ENCODE data around the gene PDP2. TPM values are rescaled to one million over a fixed set of nuclear protein-coding genes. Genes with fewer than 3 reads are reported as not detected.

Gene PDP2
- total and polyA plus RNA-seq, 12 donors, result 1.2 to 5.7 (median 3.5) TPM

DNA sequence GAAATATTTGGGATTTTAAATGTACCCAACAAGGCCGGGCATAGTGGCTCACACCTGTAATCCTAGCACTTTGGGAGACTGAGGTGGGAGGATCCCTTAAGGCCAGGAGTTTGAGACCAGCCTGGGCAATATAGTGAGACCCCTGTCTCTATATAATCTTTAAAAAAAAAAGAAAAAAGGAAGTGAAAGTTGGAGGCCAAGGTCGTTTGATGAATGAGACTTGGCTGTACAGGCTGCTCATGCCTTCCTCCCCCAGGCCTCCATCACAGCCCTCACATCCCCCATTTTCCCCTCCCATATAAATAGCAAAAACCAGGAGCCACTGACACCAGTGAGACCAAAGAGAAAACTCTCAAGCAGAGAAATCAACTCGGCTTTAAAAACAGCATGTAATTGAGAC lies 39.4 kb upstream of the PDP2 start:
- intact Hi-C loops (cut with DNase I), result no loop called here
- Histone ChIP-seq H3K27ac (no peak overlapping the region), H3K4me1 (peaks cover 4 to 21% (median 12%) of the 10 kb centered on the region in 9 donors), H3K4me3 (no peak overlapping the region), H3K36me3 (no peaks in the 10 kb centered on the region), H3K9me3 (peaks cover 0 to 9% (median 0%) of the 10 kb centered on the region in 11 donors), H3K27me3 (peaks cover 10 to 29% (median 25%) of the 10 kb centered on the region in 7 donors)
- DNase-seq, result no peak
- no peak for ATAC-seq
- WGBS, 2 donors, result 53 to 55% methylated on average over 3 of the region's 3 CpGs
- TF ChIP-seq, protein P1, sequence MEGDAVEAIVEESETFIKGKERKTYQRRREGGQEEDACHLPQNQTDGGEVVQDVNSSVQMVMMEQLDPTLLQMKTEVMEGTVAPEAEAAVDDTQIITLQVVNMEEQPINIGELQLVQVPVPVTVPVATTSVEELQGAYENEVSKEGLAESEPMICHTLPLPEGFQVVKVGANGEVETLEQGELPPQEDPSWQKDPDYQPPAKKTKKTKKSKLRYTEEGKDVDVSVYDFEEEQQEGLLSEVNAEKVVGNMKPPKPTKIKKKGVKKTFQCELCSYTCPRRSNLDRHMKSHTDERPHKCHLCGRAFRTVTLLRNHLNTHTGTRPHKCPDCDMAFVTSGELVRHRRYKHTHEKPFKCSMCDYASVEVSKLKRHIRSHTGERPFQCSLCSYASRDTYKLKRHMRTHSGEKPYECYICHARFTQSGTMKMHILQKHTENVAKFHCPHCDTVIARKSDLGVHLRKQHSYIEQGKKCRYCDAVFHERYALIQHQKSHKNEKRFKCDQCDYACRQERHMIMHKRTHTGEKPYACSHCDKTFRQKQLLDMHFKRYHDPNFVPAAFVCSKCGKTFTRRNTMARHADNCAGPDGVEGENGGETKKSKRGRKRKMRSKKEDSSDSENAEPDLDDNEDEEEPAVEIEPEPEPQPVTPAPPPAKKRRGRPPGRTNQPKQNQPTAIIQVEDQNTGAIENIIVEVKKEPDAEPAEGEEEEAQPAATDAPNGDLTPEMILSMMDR (IDR thresholded peaks at IDR 0.05), result no peak

- no peak for DNase-seq
- H3K36me3 ChIP-seq, result no peaks in the 10 kb centered on the region
- no peak overlapping the region for H3K4me3 ChIP-seq
- ATAC-seq, result no peak
- H3K27me3 ChIP-seq, result peaks cover 10 to 34% (median 26%) of the 10 kb centered on the region in 7 donors
- H3K27ac ChIP-seq, result no peak overlapping the region
- peaks cover 0 to 9% (median 0%) of the 10 kb centered on the region in 11 donors for H3K9me3 ChIP-seq
- TF ChIP-seq, protein P1 (IDR thresholded peaks at IDR 0.05), result no peak
- H3K4me1 ChIP-seq, result peaks cover 4 to 23% (median 12%) of the 10 kb centered on the region in 9 donors
- intact Hi-C loops (cut with DNase I), result no loop called here
- WGBS, 2 donors, result 90 to 92% methylated on average over 4 of the region's 4 CpGs
These were observed 38.9 kb upstream of the PDP2 start for GRCh38 chr16:66841366-66841765.

- WGBS, 2 donors, result 72 to 74% methylated on average over 7 of the region's 7 CpGs
- peaks cover 0 to 9% (median 0%) of the 10 kb centered on the region in 11 donors for H3K9me3 ChIP-seq
- peaks cover 10 to 48% (median 37%) of the 10 kb centered on the region in 7 donors for H3K27me3 ChIP-seq
- TF ChIP-seq, protein P1 (IDR thresholded peaks at IDR 0.05), result no peak
- intact Hi-C loops (cut with DNase I), result no loop called here
- H3K36me3 ChIP-seq, result no peaks in the 10 kb centered on the region
- DNase-seq (no peak), ATAC-seq (peak in 1 of 8 donors; percentile 11)
- H3K4me3 ChIP-seq, result no peak overlapping the region
- H3K27ac ChIP-seq, result no peak overlapping the region
- H3K4me1 ChIP-seq, result peaks cover 4 to 23% (median 12%) of the 10 kb centered on the region in 9 donors
These were observed 37.5 kb upstream of the PDP2 start for GRCh38 chr16:66842765-66843164.

GRCh38 chr16:66843191-66843590 lies 37.1 kb upstream of the PDP2 start:
- ATAC-seq (no peak), DNase-seq (no peak)
- no peak overlapping the region for H3K4me3 ChIP-seq
- no peaks in the 10 kb centered on the region for H3K36me3 ChIP-seq
- intact Hi-C loops (cut with DNase I), result no loop called here
- H3K27ac ChIP-seq, result no peak overlapping the region
- peaks cover 0 to 7% (median 0%) of the 10 kb centered on the region in 11 donors for H3K9me3 ChIP-seq
- TF ChIP-seq, protein P1 (IDR thresholded peaks at IDR 0.05), result no peak
- H3K27me3 ChIP-seq, result peaks cover 10 to 52% (median 39%) of the 10 kb centered on the region in 7 donors
- H3K4me1 ChIP-seq, result peaks cover 4 to 23% (median 12%) of the 10 kb centered on the region in 9 donors
- WGBS, 2 donors, result 94 to 97% methylated on average over 2 of the region's 2 CpGs

All from heart right ventricle (tissue), 16 donors.